Measurements from ENCODE around the gene LRRC32. TPM values are rescaled to one million over a fixed set of nuclear protein-coding genes. Genes with fewer than 3 reads are reported as not detected.

Gene LRRC32
- total RNA-seq, 1 donor from 2014 or later = 0.39 TPM

DNA sequence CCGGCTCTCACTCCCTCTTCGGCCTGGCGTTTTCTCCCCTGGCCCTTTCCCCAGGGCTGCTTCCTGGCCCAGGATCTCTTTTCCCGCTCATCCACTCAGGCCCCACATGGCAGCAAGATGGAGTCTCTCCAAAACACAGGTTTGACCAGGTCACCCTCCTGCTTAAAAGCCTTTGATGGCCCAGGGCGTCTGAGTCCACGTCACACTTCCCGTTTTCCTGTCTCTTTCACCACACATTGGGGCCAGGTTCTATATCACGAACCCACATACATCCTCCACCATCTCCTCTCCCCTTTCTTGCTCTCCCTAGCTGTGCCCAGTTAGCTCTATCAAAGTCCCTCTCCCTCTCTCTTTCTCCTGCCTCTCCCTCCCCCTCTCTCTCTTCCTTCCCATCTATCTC is 7.8 kb upstream of the LRRC32 start:
- Mint-ChIP-seq H3K4me3 (ENCODE audit: unreplicated experiment) (no peak overlapping the region), H3K27ac (ENCODE audit: unreplicated experiment) (no peak overlapping the region), H3K4me1 (ENCODE audit: low read depth, unreplicated experiment) (peaks cover 4% of the 10 kb centered on the region), H3K9me3 (ENCODE audit: unreplicated experiment) (peaks cover 3% of the 10 kb centered on the region), H3K36me3 (ENCODE audit: unreplicated experiment) (no peaks in the 10 kb centered on the region), H3K27me3 (ENCODE audit: unreplicated experiment) (peaks cover 14% of the 10 kb centered on the region)
- no peak for TF ChIP-seq CTCF (IDR thresholded peaks at IDR 0.05; ENCODE audit: partially characterized antibody, unreplicated experiment)
- DNase-seq = no peak

DNA sequence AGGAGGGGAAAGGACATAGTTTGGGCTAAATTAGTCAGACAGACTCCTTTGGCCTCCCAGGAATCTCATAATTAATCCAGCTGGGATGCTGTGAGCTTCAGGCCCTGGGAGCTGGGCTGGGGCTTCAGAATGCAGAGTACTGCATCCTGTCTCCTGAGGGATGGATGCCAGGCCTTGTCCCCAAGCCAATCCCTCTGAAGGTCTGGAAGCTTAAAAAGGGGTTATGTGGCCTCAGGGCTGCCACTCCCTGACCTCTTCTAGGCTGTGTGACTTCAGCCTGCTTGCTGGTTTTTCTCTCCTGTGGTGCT is 6.9 kb upstream of the LRRC32 start:
- no peak for TF ChIP-seq CTCF (IDR thresholded peaks at IDR 0.05; ENCODE audit: partially characterized antibody, unreplicated experiment)
- peaks cover 3% of the 10 kb centered on the region for H3K9me3 Mint-ChIP-seq (ENCODE audit: unreplicated experiment)
- no peak overlapping the region for H3K27ac Mint-ChIP-seq (ENCODE audit: unreplicated experiment)
- peaks cover 14% of the 10 kb centered on the region for H3K27me3 Mint-ChIP-seq (ENCODE audit: unreplicated experiment)
- H3K36me3 Mint-ChIP-seq (ENCODE audit: unreplicated experiment) = no peaks in the 10 kb centered on the region
- DNase-seq = no peak
- H3K4me3 Mint-ChIP-seq (ENCODE audit: unreplicated experiment) = no peak overlapping the region
- H3K4me1 Mint-ChIP-seq (ENCODE audit: low read depth, unreplicated experiment) = peaks cover 4% of the 10 kb centered on the region

- Mint-ChIP-seq H3K27me3 (ENCODE audit: unreplicated experiment) (peaks cover 11% of the 10 kb centered on the region), H3K36me3 (ENCODE audit: unreplicated experiment) (no peaks in the 10 kb centered on the region), H3K4me3 (ENCODE audit: unreplicated experiment) (no peak overlapping the region), H3K27ac (ENCODE audit: unreplicated experiment) (no peak overlapping the region), H3K9me3 (ENCODE audit: unreplicated experiment) (peaks cover 3% of the 10 kb centered on the region), H3K4me1 (ENCODE audit: low read depth, unreplicated experiment) (peaks cover 4% of the 10 kb centered on the region)
- TF ChIP-seq CTCF (IDR thresholded peaks at IDR 0.05; ENCODE audit: partially characterized antibody, unreplicated experiment) = no peak
- no peak for DNase-seq
Measured at GRCh38 chr11:76676636-76677457, 6.3 kb upstream of the LRRC32 start.

GRCh38 chr11:76674517-76675400 is 4.2 kb upstream of the LRRC32 start:
- H3K9me3 Mint-ChIP-seq (ENCODE audit: unreplicated experiment) = peaks cover 1% of the 10 kb centered on the region
- H3K27me3 Mint-ChIP-seq (ENCODE audit: unreplicated experiment) = peaks cover 3% of the 10 kb centered on the region
- DNase-seq = no peak
- no peak overlapping the region for H3K4me3 Mint-ChIP-seq (ENCODE audit: unreplicated experiment)
- H3K4me1 Mint-ChIP-seq (ENCODE audit: low read depth, unreplicated experiment) = peaks cover 4% of the 10 kb centered on the region
- no peak for TF ChIP-seq CTCF (IDR thresholded peaks at IDR 0.05; ENCODE audit: partially characterized antibody, unreplicated experiment)
- H3K36me3 Mint-ChIP-seq (ENCODE audit: unreplicated experiment) = no peaks in the 10 kb centered on the region
- H3K27ac Mint-ChIP-seq (ENCODE audit: unreplicated experiment) = no peak overlapping the region
